ENCODE results near the gene HNRNPUL1. TPM values are rescaled to one million over a fixed set of nuclear protein-coding genes. Genes with fewer than 3 reads are reported as not detected.

HNRNPUL1 gene
- total RNA-seq, 2 experiments from 2014 or later: 367 to 388 TPM

DNA sequence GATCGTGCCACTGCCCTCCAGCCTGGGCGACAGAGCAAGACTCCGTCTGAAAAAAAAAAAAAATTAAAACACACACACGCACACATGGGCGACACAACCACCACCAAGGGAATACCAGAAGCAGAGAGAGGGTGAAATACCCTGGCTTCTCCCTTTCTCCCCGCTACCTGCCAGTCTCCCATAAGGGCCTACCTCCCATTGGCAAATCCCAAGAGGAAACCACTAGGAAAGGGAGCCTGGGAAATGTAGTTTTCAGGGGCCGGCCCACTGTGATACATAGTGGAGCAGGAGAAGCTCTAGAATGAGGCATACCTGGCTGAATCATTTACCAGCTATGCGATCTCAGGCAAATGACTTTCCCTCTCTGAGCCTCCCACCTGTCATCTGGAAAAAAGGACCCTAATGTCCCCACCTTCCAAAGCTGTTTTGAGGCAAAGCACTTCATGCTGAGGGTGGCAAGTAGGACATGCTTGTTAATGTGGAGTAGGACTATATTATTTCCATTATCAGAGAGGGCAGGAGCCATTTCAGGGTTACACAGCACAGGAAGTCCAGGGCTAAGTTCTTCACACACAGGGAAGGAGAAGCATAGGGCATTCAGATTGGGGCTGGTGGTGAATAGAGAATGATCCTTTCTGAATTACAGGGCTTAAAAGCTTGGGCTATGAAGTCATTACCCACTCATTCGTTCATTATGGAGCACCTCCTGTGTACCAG, 14.3 kb upstream of the HNRNPUL1 start:
- Mint-ChIP-seq H3K36me3 (ENCODE audit: low read depth) (no peaks in the 10 kb centered on the region), H3K27ac (no peak overlapping the region), H3K4me1 (ENCODE audit: low read depth) (no peaks in the 10 kb centered on the region), H3K27me3 (peaks cover 4% of the 10 kb centered on the region), H3K4me3 (no peak overlapping the region), H3K9me3 (no peaks in the 10 kb centered on the region)
- ATAC-seq (ENCODE audit: poor library complexity) (no peak), DNase-seq (no peak)
- no peaks in the 10 kb centered on the region for H3K27me3 ChIP-seq (ENCODE audit: control insufficient read depth in 1 of 2, insufficient read depth in 2 of 2, low read length in 2 of 2)
- POLR2A ChIA-PET: no interaction called here
- no peaks in the 10 kb centered on the region for H3K4me1 ChIP-seq (ENCODE audit: insufficient read depth, low read length)
- CTCF ChIA-PET: interaction anchor here (0.7 kb wide), 1 partner anchor 103 kb away, joined by 5 read pairs; no protein-coding TSS in a partner anchor
- H3K4me3 ChIP-seq (ENCODE audit: low read length): no peak overlapping the region
- TF ChIP-seq, protein P1, sequence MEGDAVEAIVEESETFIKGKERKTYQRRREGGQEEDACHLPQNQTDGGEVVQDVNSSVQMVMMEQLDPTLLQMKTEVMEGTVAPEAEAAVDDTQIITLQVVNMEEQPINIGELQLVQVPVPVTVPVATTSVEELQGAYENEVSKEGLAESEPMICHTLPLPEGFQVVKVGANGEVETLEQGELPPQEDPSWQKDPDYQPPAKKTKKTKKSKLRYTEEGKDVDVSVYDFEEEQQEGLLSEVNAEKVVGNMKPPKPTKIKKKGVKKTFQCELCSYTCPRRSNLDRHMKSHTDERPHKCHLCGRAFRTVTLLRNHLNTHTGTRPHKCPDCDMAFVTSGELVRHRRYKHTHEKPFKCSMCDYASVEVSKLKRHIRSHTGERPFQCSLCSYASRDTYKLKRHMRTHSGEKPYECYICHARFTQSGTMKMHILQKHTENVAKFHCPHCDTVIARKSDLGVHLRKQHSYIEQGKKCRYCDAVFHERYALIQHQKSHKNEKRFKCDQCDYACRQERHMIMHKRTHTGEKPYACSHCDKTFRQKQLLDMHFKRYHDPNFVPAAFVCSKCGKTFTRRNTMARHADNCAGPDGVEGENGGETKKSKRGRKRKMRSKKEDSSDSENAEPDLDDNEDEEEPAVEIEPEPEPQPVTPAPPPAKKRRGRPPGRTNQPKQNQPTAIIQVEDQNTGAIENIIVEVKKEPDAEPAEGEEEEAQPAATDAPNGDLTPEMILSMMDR (IDR thresholded peaks at IDR 0.05): no peak
- no peaks in the 10 kb centered on the region for H3K9me3 ChIP-seq (ENCODE audit: control insufficient read depth in 1 of 2, insufficient read depth in 1 of 2, low read length in 2 of 2)
- intact Hi-C loops (cut with DNase I, micrococcal nuclease): no loop called here
- no peak overlapping the region for H3K27ac ChIP-seq (ENCODE audit: low read depth in 1 of 2, low read length in 2 of 2)
- no peaks in the 10 kb centered on the region for H3K36me3 ChIP-seq (ENCODE audit: insufficient read depth, low read length)

DNA sequence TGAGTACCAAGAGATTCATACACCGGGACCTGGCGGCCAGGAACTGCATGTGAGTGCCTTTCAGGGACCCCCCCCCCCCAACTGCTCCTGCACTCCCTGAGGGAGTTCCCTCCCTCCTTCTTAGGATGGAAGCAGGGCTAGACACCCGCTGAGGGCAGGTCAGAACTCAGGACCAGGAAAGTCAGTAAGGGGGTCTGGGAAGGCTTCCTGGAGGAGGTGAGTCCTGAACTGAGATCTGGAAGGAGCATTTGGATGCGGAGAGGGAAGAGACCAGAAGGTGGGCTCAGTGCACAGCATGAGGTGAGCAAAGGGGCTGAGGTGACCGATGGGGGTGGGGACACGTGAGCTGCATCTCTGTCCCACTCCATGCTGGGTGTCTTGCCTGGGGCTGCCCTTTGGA, 10.5 kb upstream of the HNRNPUL1 start:
- ChIA-PET CTCF (interaction anchor here (0.7 kb wide), 1 partner anchor 193 kb away, joined by 3 read pairs; no protein-coding TSS in a partner anchor), POLR2A (interaction anchor here (1.0 kb wide), 1 partner anchor 11 kb away, joined by 3 read pairs; the partner anchor contains the start of gene HNRNPUL1)
- Mint-ChIP-seq H3K36me3 (ENCODE audit: low read depth) (no peaks in the 10 kb centered on the region), H3K9me3 (no peaks in the 10 kb centered on the region), H3K27me3 (peaks cover 4% of the 10 kb centered on the region), H3K4me3 (no peak overlapping the region), H3K4me1 (ENCODE audit: low read depth) (no peaks in the 10 kb centered on the region), H3K27ac (no peak overlapping the region)
- TF ChIP-seq, protein P1 (IDR thresholded peaks at IDR 0.05): no peak
- Histone ChIP-seq H3K4me1 (ENCODE audit: insufficient read depth, low read length) (no peaks in the 10 kb centered on the region), H3K4me3 (ENCODE audit: low read length) (no peak overlapping the region), H3K27me3 (ENCODE audit: control insufficient read depth in 1 of 2, insufficient read depth in 2 of 2, low read length in 2 of 2) (no peaks in the 10 kb centered on the region), H3K9me3 (ENCODE audit: control insufficient read depth in 1 of 2, insufficient read depth in 1 of 2, low read length in 2 of 2) (no peaks in the 10 kb centered on the region), H3K27ac (ENCODE audit: low read depth in 1 of 2, low read length in 2 of 2) (no peak overlapping the region), H3K36me3 (ENCODE audit: insufficient read depth, low read length) (no peaks in the 10 kb centered on the region)
- no peak for DNase-seq
- intact Hi-C loops (cut with DNase I, micrococcal nuclease): no loop called here
- ATAC-seq (ENCODE audit: poor library complexity): no peak

DNA sequence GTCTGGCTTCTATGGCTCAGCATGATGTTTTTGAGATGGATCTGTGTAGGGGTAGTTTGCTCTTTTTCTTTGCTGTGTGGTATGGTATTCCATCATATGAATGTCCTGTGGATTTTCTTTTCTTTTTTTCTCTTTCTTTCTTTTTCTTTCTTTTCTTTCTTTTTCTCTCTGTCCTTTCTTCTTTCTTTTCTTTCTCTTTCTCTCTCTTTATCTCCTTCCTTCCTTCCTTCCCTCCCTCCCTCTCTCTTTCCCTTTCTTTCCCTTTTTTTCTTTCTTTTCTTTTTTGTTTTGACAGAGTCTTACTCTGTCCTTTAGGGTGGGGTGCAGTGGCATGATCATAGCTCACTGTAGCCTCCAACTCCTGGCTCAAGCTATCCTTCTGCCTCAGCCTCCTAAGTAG, 9.0 kb upstream of the HNRNPUL1 start:
- Mint-ChIP-seq H3K9me3 (no peaks in the 10 kb centered on the region), H3K4me3 (no peak overlapping the region), H3K27ac (no peak overlapping the region), H3K4me1 (ENCODE audit: low read depth) (no peaks in the 10 kb centered on the region), H3K36me3 (ENCODE audit: low read depth) (no peaks in the 10 kb centered on the region), H3K27me3 (peaks cover 4% of the 10 kb centered on the region)
- CTCF ChIA-PET: no interaction called here
- TF ChIP-seq, protein P1 (IDR thresholded peaks at IDR 0.05): no peak
- intact Hi-C loops (cut with DNase I, micrococcal nuclease): no loop called here
- DNase-seq (no peak), ATAC-seq (ENCODE audit: poor library complexity) (no peak)
- Histone ChIP-seq H3K9me3 (ENCODE audit: control insufficient read depth in 1 of 2, insufficient read depth in 1 of 2, low read length in 2 of 2) (peaks cover 0 to 5% of the 10 kb centered on the region in 2 experiments), H3K4me1 (ENCODE audit: insufficient read depth, low read length) (no peaks in the 10 kb centered on the region), H3K4me3 (ENCODE audit: low read length) (no peak overlapping the region), H3K36me3 (ENCODE audit: insufficient read depth, low read length) (no peaks in the 10 kb centered on the region), H3K27me3 (ENCODE audit: control insufficient read depth in 1 of 2, insufficient read depth in 2 of 2, low read length in 2 of 2) (no peaks in the 10 kb centered on the region), H3K27ac (ENCODE audit: low read depth in 1 of 2, low read length in 2 of 2) (no peak overlapping the region)
- POLR2A ChIA-PET: interaction anchor here (0.6 kb wide), 1 partner anchor 9 kb away, joined by 3 read pairs; the partner anchor contains the start of gene HNRNPUL1

Measured in CD4-positive, alpha-beta T cell (primary cell).